Measurements from ENCODE around the gene KCNC1. TPM values are rescaled to one million over a fixed set of nuclear protein-coding genes. Genes with fewer than 3 reads are reported as not detected.

The KCNC1 gene
- total RNA-seq, 1 donor from 2014 or later: not detected

DNA sequence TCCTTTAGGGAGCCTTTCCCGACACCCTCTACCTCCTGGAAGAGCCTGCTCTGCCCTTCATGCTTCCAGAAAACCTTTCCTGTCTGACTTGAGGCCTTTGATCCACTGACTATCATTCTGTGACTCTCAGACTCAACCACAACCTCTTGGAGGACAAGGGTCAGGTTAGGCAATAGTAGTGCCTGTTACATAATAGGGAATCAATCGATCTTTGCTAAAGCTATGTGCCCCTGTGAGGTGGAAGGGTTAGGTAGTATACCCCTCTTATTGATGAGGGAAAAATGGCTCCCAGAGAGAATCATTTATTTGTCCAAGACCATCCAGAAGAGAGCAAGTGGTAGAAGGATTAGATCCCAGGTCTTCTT, 16.2 kb downstream of the KCNC1 start:
- Histone ChIP-seq H3K27me3 (no peaks in the 10 kb centered on the region), H3K4me1 (no peaks in the 10 kb centered on the region), H3K9me3 (no peaks in the 10 kb centered on the region), H3K27ac (no peak overlapping the region), H3K4me3 (no peak overlapping the region), H3K36me3 (no peaks in the 10 kb centered on the region)
- TF ChIP-seq, protein P1, sequence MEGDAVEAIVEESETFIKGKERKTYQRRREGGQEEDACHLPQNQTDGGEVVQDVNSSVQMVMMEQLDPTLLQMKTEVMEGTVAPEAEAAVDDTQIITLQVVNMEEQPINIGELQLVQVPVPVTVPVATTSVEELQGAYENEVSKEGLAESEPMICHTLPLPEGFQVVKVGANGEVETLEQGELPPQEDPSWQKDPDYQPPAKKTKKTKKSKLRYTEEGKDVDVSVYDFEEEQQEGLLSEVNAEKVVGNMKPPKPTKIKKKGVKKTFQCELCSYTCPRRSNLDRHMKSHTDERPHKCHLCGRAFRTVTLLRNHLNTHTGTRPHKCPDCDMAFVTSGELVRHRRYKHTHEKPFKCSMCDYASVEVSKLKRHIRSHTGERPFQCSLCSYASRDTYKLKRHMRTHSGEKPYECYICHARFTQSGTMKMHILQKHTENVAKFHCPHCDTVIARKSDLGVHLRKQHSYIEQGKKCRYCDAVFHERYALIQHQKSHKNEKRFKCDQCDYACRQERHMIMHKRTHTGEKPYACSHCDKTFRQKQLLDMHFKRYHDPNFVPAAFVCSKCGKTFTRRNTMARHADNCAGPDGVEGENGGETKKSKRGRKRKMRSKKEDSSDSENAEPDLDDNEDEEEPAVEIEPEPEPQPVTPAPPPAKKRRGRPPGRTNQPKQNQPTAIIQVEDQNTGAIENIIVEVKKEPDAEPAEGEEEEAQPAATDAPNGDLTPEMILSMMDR (IDR thresholded peaks at IDR 0.05): no peak
- intact Hi-C loops (cut with DNase I): no loop called here
- DNase-seq (ENCODE audit: low spot score in 2 of 2): no peak

DNA sequence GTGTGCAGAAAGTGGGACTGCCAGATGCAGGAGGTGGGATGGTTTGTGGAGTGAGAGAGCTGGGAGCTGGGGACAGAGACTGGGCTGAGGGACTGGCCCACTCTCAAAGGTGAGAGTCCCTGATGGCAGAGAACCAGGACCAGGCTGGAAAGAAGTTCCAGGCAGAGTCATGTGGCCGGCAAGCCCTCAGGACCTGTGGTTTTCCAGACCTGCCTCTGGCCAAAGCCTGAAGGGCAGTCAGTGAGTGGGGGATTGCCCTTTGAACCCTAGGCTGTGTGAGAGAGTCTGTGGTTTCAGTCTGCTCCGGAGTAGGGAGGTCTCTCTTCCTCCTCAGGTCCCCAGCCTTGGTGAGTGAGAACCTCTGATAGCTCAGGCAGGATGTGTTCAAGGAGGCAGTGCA, 17.0 kb downstream of the KCNC1 start:
- DNase-seq (ENCODE audit: low spot score in 2 of 2): no peak
- Histone ChIP-seq H3K4me1 (no peaks in the 10 kb centered on the region), H3K27ac (no peak overlapping the region), H3K27me3 (no peaks in the 10 kb centered on the region), H3K4me3 (no peak overlapping the region), H3K9me3 (no peaks in the 10 kb centered on the region), H3K36me3 (no peaks in the 10 kb centered on the region)
- TF ChIP-seq, protein P1 (IDR thresholded peaks at IDR 0.05): no peak
- intact Hi-C loops (cut with DNase I): no loop called here

DNA sequence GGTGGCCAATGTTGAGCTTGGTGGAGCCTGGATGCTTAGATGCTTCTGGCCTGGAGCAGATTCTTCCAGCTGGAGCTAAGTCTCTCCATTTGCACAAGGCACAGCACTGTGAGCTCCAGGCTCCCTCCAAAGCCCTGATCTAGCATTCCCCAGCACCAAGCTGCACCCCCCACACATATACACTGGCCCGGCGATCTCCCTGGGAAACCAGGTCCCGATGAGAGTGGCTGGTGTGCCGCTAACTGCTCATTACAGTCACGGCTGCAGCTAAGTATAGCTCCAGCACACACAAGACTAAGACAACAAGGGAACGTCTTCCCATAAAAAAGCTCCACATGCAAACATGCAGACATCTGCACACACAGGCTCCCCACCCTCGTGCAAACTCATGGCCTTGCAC, 17.6 kb downstream of the KCNC1 start:
- Histone ChIP-seq H3K4me1 (no peaks in the 10 kb centered on the region), H3K36me3 (no peaks in the 10 kb centered on the region), H3K9me3 (no peaks in the 10 kb centered on the region), H3K4me3 (no peak overlapping the region), H3K27ac (no peak overlapping the region), H3K27me3 (no peaks in the 10 kb centered on the region)
- no peak for DNase-seq (ENCODE audit: low spot score in 2 of 2)
- intact Hi-C loops (cut with DNase I): no loop called here
- TF ChIP-seq, protein P1 (IDR thresholded peaks at IDR 0.05): no peak

DNA sequence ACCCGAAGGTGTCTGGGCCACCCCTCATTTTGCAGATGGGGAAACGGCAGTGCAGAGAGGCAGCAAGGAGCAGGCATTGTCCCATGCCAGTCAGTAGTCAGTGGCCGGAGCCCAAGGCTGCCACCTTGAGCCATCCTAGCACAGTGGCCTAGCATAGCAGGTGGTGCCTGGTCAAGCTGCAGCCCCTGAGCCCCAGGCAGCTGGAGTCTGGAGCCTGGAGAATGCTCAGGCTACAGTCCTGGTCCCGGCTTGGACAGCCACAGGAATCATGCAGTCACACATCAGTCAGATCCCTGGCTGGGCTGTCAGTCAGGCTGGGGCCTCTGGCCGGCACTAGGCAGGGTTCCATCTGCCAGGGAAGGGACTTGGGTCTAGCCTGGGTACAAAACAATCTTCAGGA, 18.6 kb downstream of the KCNC1 start:
- no peak for DNase-seq (ENCODE audit: low spot score in 2 of 2)
- H3K27ac ChIP-seq: no peak overlapping the region
- TF ChIP-seq, protein P1 (IDR thresholded peaks at IDR 0.05): no peak
- intact Hi-C loops (cut with DNase I): no loop called here
- no peaks in the 10 kb centered on the region for H3K4me1 ChIP-seq
- no peaks in the 10 kb centered on the region for H3K9me3 ChIP-seq
- no peaks in the 10 kb centered on the region for H3K27me3 ChIP-seq
- H3K4me3 ChIP-seq: no peak overlapping the region
- H3K36me3 ChIP-seq: no peaks in the 10 kb centered on the region

DNA sequence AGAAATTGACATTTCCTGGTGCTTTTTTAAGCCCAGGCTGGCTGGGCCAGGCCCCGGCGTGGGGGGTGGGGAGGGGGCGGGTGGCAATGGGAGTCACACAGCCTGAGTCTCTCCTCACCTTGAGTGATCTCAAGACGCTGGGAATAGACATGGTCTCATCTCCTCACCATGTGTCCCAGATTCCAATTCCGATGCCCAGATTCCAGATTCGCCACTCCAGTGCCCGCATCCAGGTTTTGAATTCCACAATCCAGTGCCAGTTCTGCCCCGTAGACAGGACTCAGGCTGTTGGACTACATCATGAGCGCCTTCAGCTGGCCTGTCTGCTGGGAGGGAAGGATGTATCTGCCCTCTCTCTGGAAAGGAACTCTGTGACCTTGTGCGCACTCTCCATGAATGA, 19.1 kb downstream of the KCNC1 start:
- TF ChIP-seq, protein P1 (IDR thresholded peaks at IDR 0.05): no peak
- H3K9me3 ChIP-seq: no peaks in the 10 kb centered on the region
- H3K27me3 ChIP-seq: no peaks in the 10 kb centered on the region
- no peak overlapping the region for H3K4me3 ChIP-seq
- no peak overlapping the region for H3K27ac ChIP-seq
- no peak for DNase-seq (ENCODE audit: low spot score in 2 of 2)
- H3K36me3 ChIP-seq: no peaks in the 10 kb centered on the region
- intact Hi-C loops (cut with DNase I): no loop called here
- no peaks in the 10 kb centered on the region for H3K4me1 ChIP-seq

DNA sequence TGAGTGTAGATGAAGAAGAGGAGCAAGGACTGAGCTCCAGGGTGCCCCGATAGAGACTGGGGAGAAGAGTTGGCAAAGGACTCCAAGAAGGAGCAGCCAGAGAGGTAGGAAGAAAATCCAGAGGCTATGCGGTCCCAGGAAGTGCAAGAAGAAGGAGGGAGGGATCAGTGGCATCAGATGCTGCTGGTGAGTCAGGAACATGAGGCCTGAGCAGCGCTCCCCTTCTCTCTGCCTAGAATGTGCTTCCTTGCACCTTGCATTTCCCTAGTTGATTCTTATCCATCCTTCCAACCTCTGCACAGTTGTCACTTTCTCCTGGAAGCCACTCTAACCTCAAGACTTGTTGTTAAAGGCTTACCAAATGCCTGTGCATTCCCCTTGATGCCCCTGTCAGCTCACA, 21.3 kb downstream of the KCNC1 start:
- no peaks in the 10 kb centered on the region for H3K4me1 ChIP-seq
- H3K9me3 ChIP-seq: no peaks in the 10 kb centered on the region
- no peak overlapping the region for H3K27ac ChIP-seq
- H3K4me3 ChIP-seq: no peak overlapping the region
- intact Hi-C loops (cut with DNase I): no loop called here
- no peak for DNase-seq (ENCODE audit: low spot score in 2 of 2)
- no peaks in the 10 kb centered on the region for H3K27me3 ChIP-seq
- H3K36me3 ChIP-seq: no peaks in the 10 kb centered on the region
- TF ChIP-seq, protein P1 (IDR thresholded peaks at IDR 0.05): no peak

Data from ascending aorta (tissue), 2 donors.